ENCODE results near the gene S1PR3.

DNA sequence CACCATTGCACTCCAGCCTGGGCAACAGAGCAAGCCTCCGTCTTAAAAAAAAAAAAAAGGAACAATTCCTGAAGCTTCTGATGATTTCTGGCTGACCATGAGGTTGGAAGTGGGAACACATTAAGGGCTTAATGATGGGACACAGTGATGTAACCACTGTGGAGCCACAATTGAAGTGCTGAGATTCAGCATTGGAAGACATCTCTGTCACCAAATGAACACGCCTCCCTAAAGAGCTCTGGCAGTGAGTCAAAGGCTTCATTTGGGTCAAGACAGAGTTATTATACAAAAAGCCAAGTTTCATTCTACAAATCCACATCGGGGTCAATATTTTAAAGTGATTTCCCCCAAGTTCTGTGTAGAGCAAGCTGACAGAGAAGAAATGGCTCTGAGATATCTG, 4.5 kb upstream of the S1PR3 start:
- TF ChIP-seq FOXK2 (IDR thresholded peaks at IDR 0.05) (no peak), FOXA1 (IDR thresholded peaks at IDR 0.05) (no peak), BHLHE40 (IDR thresholded peaks at IDR 0.05; ENCODE audit: borderline replicate concordance) (no peak), SP1 (IDR thresholded peaks at IDR 0.05) (no peak), FOXM1 (IDR thresholded peaks at IDR 0.05; ENCODE audit: borderline replicate concordance) (no peak), SUZ12 (IDR thresholded peaks at IDR 0.05) (no peak), ELF4 (IDR thresholded peaks at IDR 0.05) (no peak), ZNF384 (IDR thresholded peaks at IDR 0.05) (no peak), LEF1 (IDR thresholded peaks at IDR 0.05; ENCODE audit: borderline replicate concordance) (no peak), HDGF (IDR thresholded peaks at IDR 0.05; ENCODE audit: borderline replicate concordance) (no peak), ARNT (IDR thresholded peaks at IDR 0.05) (no peak)

Data from HEK293T (cell line).